Neural progenitor cell (in vitro differentiated cells): ENCODE results near the gene SF3B5. TPM values are rescaled to one million over a fixed set of nuclear protein-coding genes. Genes with fewer than 3 reads are reported as not detected.

ENCODE experiments used
- DNase-seq: peaks from one replicate; pipeline ENCODE4 v3.0.0-alpha.2; 2016; ENCODE audit warnings: low spot score
- H2AFZ ChIP-seq: fragments of 200-600 bp; sonication (generic); replicated peaks from 2 replicates; pipeline ENCODE4 v1.6.1; 2016; ENCODE audit warnings: antibody characterized with exemption
- H3F3A ChIP-seq: fragments of 200-600 bp; sonication (generic); 2 replicates; pipeline ENCODE4 v1.6.1; 2016; ENCODE audit warnings: antibody characterized with exemption, low read depth
- H3K27ac ChIP-seq: fragments of 200-600 bp; sonication (generic); 2 replicates; pipeline ENCODE4 v1.5.1; 2016; ENCODE audit warnings: mild to moderate bottlenecking
- H3K27me3 ChIP-seq: fragments of 200-600 bp; sonication (generic); 2 replicates; pipeline ENCODE4 v1.6.1; 2016; ENCODE audit warnings: mild to moderate bottlenecking, moderate library complexity
- H3K36me3 ChIP-seq: fragments of 200-600 bp; sonication (generic); 2 replicates; pipeline ENCODE4 v1.5.1; 2016
- H3K4me1 ChIP-seq: fragments of 200-600 bp; sonication (generic); 2 replicates; pipeline ENCODE4 v1.6.1; 2016; ENCODE audit warnings: mixed run types
- H3K4me2 ChIP-seq: fragments of 200-600 bp; sonication (generic); 2 replicates; pipeline ENCODE4 v1.6.1; 2016
- H3K4me3 ChIP-seq: fragments of 200-600 bp; sonication (generic); 2 replicates; pipeline ENCODE4 v1.5.1; 2016
- H3K79me2 ChIP-seq: fragments of 200-600 bp; sonication (generic); 2 replicates; pipeline ENCODE4 v1.6.1; 2016; ENCODE audit warnings: low read depth
- H3K9ac ChIP-seq: fragments of 200-600 bp; sonication (generic); 2 replicates; pipeline ENCODE4 v1.6.1; 2016
- H3K9me3 ChIP-seq: fragments of 200-600 bp; sonication (generic); 2 replicates; pipeline ENCODE4 v1.5.1; 2016; ENCODE audit warnings: low read depth
- H4K20me1 ChIP-seq: fragments of 200-600 bp; sonication (generic); 2 replicates; pipeline ENCODE4 v1.6.1; 2016; ENCODE audit warnings: low read depth
- H3K27ac Mint-ChIP-seq: 3 replicates; pipeline ENCODE4 v1.8.0; 2021; ENCODE audit warnings: mixed read lengths
- H3K27me3 Mint-ChIP-seq: 2 replicates; pipeline ENCODE4 v1.8.0; 2022; ENCODE audit warnings: low read depth, mild to moderate bottlenecking, inconsistent platforms, moderate library complexity, mixed read lengths; ENCODE audit not compliant: insufficient read depth
- H3K36me3 Mint-ChIP-seq: 3 replicates; pipeline ENCODE4 v1.8.0; 2021; ENCODE audit warnings: mixed read lengths
- H3K4me1 Mint-ChIP-seq: 3 replicates; pipeline ENCODE4 v1.8.0; 2021; ENCODE audit warnings: mixed read lengths
- H3K4me3 Mint-ChIP-seq: 3 replicates; pipeline ENCODE4 v1.8.0; 2021; ENCODE audit warnings: mild to moderate bottlenecking, moderate library complexity, mixed read lengths
- H3K9me3 Mint-ChIP-seq: 3 replicates; pipeline ENCODE4 v1.8.0; 2020; ENCODE audit warnings: mixed read lengths
- CTCF ChIP-seq: fragments of 200-600 bp; sonication (generic); IDR thresholded peaks from 2 replicates; pipeline ENCODE4 v1.5.1; 2017; ENCODE audit warnings: antibody characterized with exemption, mild to moderate bottlenecking
- EZH2 ChIP-seq: fragments of 200-600 bp; sonication (generic); IDR thresholded peaks from 2 replicates; pipeline ENCODE4 v1.6.1; 2017; ENCODE audit warnings: antibody characterized with exemption, mild to moderate bottlenecking, moderate library complexity
- EZH2phosphoT487 ChIP-seq: fragments of 200-600 bp; sonication (generic); IDR thresholded peaks from 2 replicates; pipeline ENCODE4 v1.6.1; 2017; ENCODE audit warnings: antibody characterized with exemption
- total RNA-seq: library from RNA; depleted of rRNA; stranded (reverse); fragments of >200 nt; gene quantifications from 2 replicates; pipeline ENCODE4 v1.2.3, GENCODE V29; 2015; ENCODE audit warnings: low replicate concordance

SF3B5 gene
- total RNA-seq, 1 donor from 2014 or later = 99.0 TPM

- DNase-seq = no peak
- Histone ChIP-seq H3K27me3 (no peaks in the 10 kb centered on the region), H3K4me1 (no peaks in the 10 kb centered on the region), H3F3A (no peaks in the 10 kb centered on the region), H2AFZ (no peak overlapping the region), H3K27ac (no peak overlapping the region), H4K20me1 (no peaks in the 10 kb centered on the region), H3K79me2 (no peaks in the 10 kb centered on the region), H3K9me3 (no peaks in the 10 kb centered on the region), H3K9ac (no peak overlapping the region), H3K4me3 (no peak overlapping the region), H3K36me3 (no peaks in the 10 kb centered on the region), H3K4me2 (no peak overlapping the region)
- Mint-ChIP-seq H3K4me1 (no peaks in the 10 kb centered on the region), H3K27ac (no peak overlapping the region), H3K4me3 (no peak overlapping the region), H3K36me3 (no peaks in the 10 kb centered on the region), H3K27me3 (no peaks in the 10 kb centered on the region), H3K9me3 (no peaks in the 10 kb centered on the region)
- TF ChIP-seq CTCF (no peak), EZH2 (no peak), EZH2phosphoT487 (no peak)
Measured at GRCh38 chr6:144122861-144123260, 27.5 kb upstream of the SF3B5 start.

- Mint-ChIP-seq H3K4me3 (no peak overlapping the region), H3K9me3 (no peaks in the 10 kb centered on the region), H3K36me3 (no peaks in the 10 kb centered on the region), H3K4me1 (no peaks in the 10 kb centered on the region), H3K27me3 (no peaks in the 10 kb centered on the region), H3K27ac (no peak overlapping the region)
- Histone ChIP-seq H3K9me3 (no peaks in the 10 kb centered on the region), H3K4me1 (no peaks in the 10 kb centered on the region), H3K9ac (no peak overlapping the region), H3K27ac (no peak overlapping the region), H2AFZ (no peak overlapping the region), H3F3A (no peaks in the 10 kb centered on the region), H3K79me2 (no peaks in the 10 kb centered on the region), H3K36me3 (no peaks in the 10 kb centered on the region), H4K20me1 (no peaks in the 10 kb centered on the region), H3K4me3 (no peak overlapping the region), H3K4me2 (no peak overlapping the region), H3K27me3 (no peaks in the 10 kb centered on the region)
- TF ChIP-seq EZH2 (no peak), EZH2phosphoT487 (no peak), CTCF (no peak)
- no peak for DNase-seq
Measured at GRCh38 chr6:144119376-144119775, 24.0 kb upstream of the SF3B5 start.

DNA sequence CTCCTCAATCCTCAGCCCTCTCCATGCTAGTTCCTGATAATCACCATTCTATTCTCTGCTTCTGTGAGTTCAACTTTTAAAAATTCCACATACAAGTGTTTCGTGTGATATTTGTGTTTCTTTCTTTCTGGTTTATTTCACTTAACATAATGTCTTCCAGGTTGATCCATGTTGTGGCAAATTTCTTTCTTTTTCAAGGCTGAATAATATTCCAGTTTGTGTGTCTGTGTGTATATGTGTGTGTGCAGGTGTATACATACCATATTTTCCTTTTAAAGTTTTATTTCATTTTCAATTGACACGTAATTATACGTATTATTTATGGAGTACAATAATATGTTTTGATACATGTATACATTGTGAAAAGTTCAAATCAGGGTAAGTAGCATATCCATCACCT, 19.8 kb upstream of the SF3B5 start:
- no peaks in the 10 kb centered on the region for H3K36me3 Mint-ChIP-seq
- Histone ChIP-seq H3K36me3 (no peaks in the 10 kb centered on the region), H4K20me1 (no peaks in the 10 kb centered on the region), H2AFZ (no peak overlapping the region), H3F3A (no peaks in the 10 kb centered on the region), H3K9me3 (no peaks in the 10 kb centered on the region), H3K4me3 (no peak overlapping the region), H3K4me2 (no peak overlapping the region), H3K4me1 (no peaks in the 10 kb centered on the region), H3K79me2 (no peaks in the 10 kb centered on the region), H3K9ac (no peak overlapping the region), H3K27ac (no peak overlapping the region), H3K27me3 (no peaks in the 10 kb centered on the region)
- no peaks in the 10 kb centered on the region for H3K27me3 Mint-ChIP-seq
- H3K27ac Mint-ChIP-seq = no peak overlapping the region
- H3K4me3 Mint-ChIP-seq = no peak overlapping the region
- DNase-seq = no peak
- no peaks in the 10 kb centered on the region for H3K4me1 Mint-ChIP-seq
- no peak for TF ChIP-seq EZH2phosphoT487
- H3K9me3 Mint-ChIP-seq = no peaks in the 10 kb centered on the region

GRCh38 chr6:144113366-144113765, 18.0 kb upstream of the SF3B5 start:
- Histone ChIP-seq H3K9ac (no peak overlapping the region), H4K20me1 (no peaks in the 10 kb centered on the region), H3K4me3 (no peak overlapping the region), H3K4me2 (no peak overlapping the region), H3K27ac (no peak overlapping the region), H3F3A (no peaks in the 10 kb centered on the region), H3K79me2 (no peaks in the 10 kb centered on the region), H3K4me1 (peaks cover 4% of the 10 kb centered on the region), H3K36me3 (no peaks in the 10 kb centered on the region), H2AFZ (no peak overlapping the region), H3K9me3 (no peaks in the 10 kb centered on the region), H3K27me3 (no peaks in the 10 kb centered on the region)
- no peaks in the 10 kb centered on the region for H3K9me3 Mint-ChIP-seq
- H3K4me3 Mint-ChIP-seq = no peak overlapping the region
- no peak overlapping the region for H3K27ac Mint-ChIP-seq
- no peaks in the 10 kb centered on the region for H3K36me3 Mint-ChIP-seq
- H3K4me1 Mint-ChIP-seq = no peaks in the 10 kb centered on the region
- no peak for TF ChIP-seq CTCF
- TF ChIP-seq EZH2phosphoT487 = no peak
- no peak for TF ChIP-seq EZH2
- DNase-seq = no peak
- H3K27me3 Mint-ChIP-seq = no peaks in the 10 kb centered on the region
